GM23338 (cell line): ENCODE data around the gene C2CD3. TPM values are rescaled to one million over a fixed set of nuclear protein-coding genes. Genes with fewer than 3 reads are reported as not detected.

ENCODE experiments used
- ATAC-seq: fragments of 200-7000 bp; cut with Tn5 transposase; 3 replicates; pipeline ENCODE4 v1.9.1; 2020
- DNase-seq: peaks from one replicate; pipeline ENCODE4 v3.0.0-alpha.2; 2015; ENCODE audit warnings: low spot score
- H2AFZ ChIP-seq: fragments of 200-600 bp; sonication (generic); 2 replicates; pipeline ENCODE4 v1.8.0; 2016; ENCODE audit warnings: antibody characterized with exemption, mild to moderate bottlenecking, moderate library complexity
- H3F3A ChIP-seq: fragments of 200-600 bp; sonication (generic); replicated peaks from 2 replicates; pipeline ENCODE4 v1.8.0; 2017; ENCODE audit warnings: antibody characterized with exemption, mixed run types, low read depth
- H3K27ac ChIP-seq: fragments of 200-600 bp; sonication (generic); 2 replicates; pipeline ENCODE4 v1.6.1; 2016; ENCODE audit warnings: low read depth
- H3K27me3 ChIP-seq: fragments of 200-600 bp; sonication (generic); 2 replicates; pipeline ENCODE4 v1.8.0; 2016; ENCODE audit warnings: mild to moderate bottlenecking, mixed run types, moderate library complexity; ENCODE audit not compliant: insufficient read depth
- H3K36me3 ChIP-seq: fragments of 200-600 bp; sonication (generic); 2 replicates; pipeline ENCODE4 v1.8.0; 2016; ENCODE audit warnings: mild to moderate bottlenecking; ENCODE audit not compliant: insufficient read depth
- H3K4me1 ChIP-seq: fragments of 200-600 bp; sonication (generic); 2 replicates; pipeline ENCODE4 v1.8.0; 2016; ENCODE audit warnings: mild to moderate bottlenecking, moderate library complexity; ENCODE audit not compliant: insufficient read depth
- H3K4me2 ChIP-seq: fragments of 200-600 bp; sonication (generic); 2 replicates; pipeline ENCODE4 v1.7.1; 2017; ENCODE audit warnings: mixed run types
- H3K4me3 ChIP-seq: fragments of 200-600 bp; sonication (generic); 2 replicates; pipeline ENCODE4 v1.6.1; 2016; ENCODE audit warnings: mixed run types
- H3K79me2 ChIP-seq: fragments of 200-600 bp; sonication (generic); replicated peaks from 2 replicates; pipeline ENCODE4 v1.8.0; 2017; ENCODE audit warnings: mild to moderate bottlenecking; ENCODE audit not compliant: insufficient read depth
- H3K9me2 ChIP-seq: fragments of 200-600 bp; sonication (generic); 2 replicates; pipeline ENCODE4 v1.8.0; 2017; ENCODE audit not compliant: insufficient read depth
- H4K20me1 ChIP-seq: fragments of 200-600 bp; sonication (generic); replicated peaks from 2 replicates; pipeline ENCODE4 v1.8.0; 2017; ENCODE audit warnings: mild to moderate bottlenecking; ENCODE audit not compliant: insufficient read depth
- H3K27ac Mint-ChIP-seq: 2 replicates; pipeline ENCODE4 v1.8.0; 2020; ENCODE audit warnings: inconsistent platforms, mild to moderate bottlenecking, moderate library complexity, mixed read lengths
- H3K27me3 Mint-ChIP-seq: 3 replicates; pipeline ENCODE4 v1.8.0; 2022; ENCODE audit warnings: low read depth, mild to moderate bottlenecking, moderate library complexity, mixed read lengths, inconsistent platforms; ENCODE audit not compliant: insufficient read depth, poor library complexity
- H3K36me3 Mint-ChIP-seq: 3 replicates; pipeline ENCODE4 v1.8.0; 2021; ENCODE audit warnings: low read depth, mild to moderate bottlenecking, inconsistent platforms, moderate library complexity, mixed read lengths
- H3K4me1 Mint-ChIP-seq: 3 replicates; pipeline ENCODE4 v1.8.0; 2020; ENCODE audit warnings: mild to moderate bottlenecking, inconsistent platforms, mixed read lengths
- H3K4me3 Mint-ChIP-seq: 3 replicates; pipeline ENCODE4 v1.8.0; 2021; ENCODE audit warnings: moderate library complexity, mild to moderate bottlenecking, inconsistent platforms, mixed read lengths
- H3K9me3 Mint-ChIP-seq: 3 replicates; pipeline ENCODE4 v1.8.0; 2020; ENCODE audit warnings: moderate library complexity, mild to moderate bottlenecking, inconsistent platforms, mixed read lengths
- CREB1 ChIP-seq: fragments of 250-450 bp; sonication (Bioruptor Pico); IDR thresholded peaks from 2 replicates; pipeline ENCODE4 v1.5.0; 2020; ENCODE audit warnings: low read depth, mild to moderate bottlenecking, moderate library complexity
- CTCF ChIP-seq, 2 experiments: fragments of 200-600 bp in 1 of 2; sonication (generic) in 1 of 2; conservative IDR thresholded peaks; 2 replicates each; pipeline versions ENCODE4 v1.5.1 to v1.6.1; 2016 to 2017; ENCODE audit warnings: antibody characterized with exemption in 2 of 2, low read depth in 2 of 2, mild to moderate bottlenecking in 2 of 2, moderate library complexity in 1 of 2
- EZH2 ChIP-seq: fragments of 200-600 bp; sonication (generic); IDR thresholded peaks from one replicate; pipeline ENCODE4 v1.8.0; 2017; ENCODE audit warnings: antibody characterized with exemption, mild to moderate bottlenecking, low read depth; ENCODE audit not compliant: unreplicated experiment
- EZH2phosphoT487 ChIP-seq: fragments of 200-600 bp; sonication (generic); IDR thresholded peaks from one replicate; pipeline ENCODE4 v1.8.1; 2018; ENCODE audit warnings: antibody characterized with exemption; ENCODE audit not compliant: unreplicated experiment
- JUNB ChIP-seq: IDR thresholded peaks from one replicate; pipeline ENCODE4 v1.6.1; 2016; ENCODE audit warnings: antibody characterized with exemption; ENCODE audit not compliant: unreplicated experiment
- NANOG ChIP-seq: IDR thresholded peaks from 2 replicates; pipeline ENCODE4 v1.6.1; 2016; ENCODE audit warnings: antibody characterized with exemption, borderline replicate concordance
- POLR2AphosphoS5 ChIP-seq: IDR thresholded peaks from 2 replicates; pipeline ENCODE4 v1.6.1; 2016; ENCODE audit warnings: antibody characterized with exemption, low read depth
- REST ChIP-seq: IDR thresholded peaks from one replicate; pipeline ENCODE4 v1.6.1; 2018; ENCODE audit warnings: antibody characterized with exemption; ENCODE audit not compliant: unreplicated experiment
- STAT1 ChIP-seq: IDR thresholded peaks from one replicate; pipeline ENCODE4 v1.6.1; 2016; ENCODE audit warnings: antibody characterized with exemption; ENCODE audit not compliant: unreplicated experiment
- ZNF462 ChIP-seq: fragments of 250-450 bp; sonication (Bioruptor Pico); IDR thresholded peaks from 2 replicates; pipeline ENCODE4 v1.5.0; 2020; ENCODE audit warnings: mild to moderate bottlenecking, moderate library complexity
- polyA plus RNA-seq: library from polyadenylated mRNA; unstranded; fragments of >200 nt; fragmentation: Nextera tagmentation; extraction: Ambion mirVana; gene quantifications from 2 replicates; pipeline ENCODE4 v1.2.1, GENCODE V29; 2016
- total RNA-seq: library from RNA; depleted of rRNA; stranded (reverse); fragments of >200 nt; shearing (Covaris generic); gene quantifications from 2 replicates; pipeline ENCODE4 v1.2.3, GENCODE V29; 2014

The C2CD3 gene
- total and polyA plus RNA-seq, 2 experiments from 2014 or later: 15.5 to 29.5 TPM

GRCh38 chr11:74070723-74071492 is 99.9 kb downstream of the C2CD3 start (continued):
- TF ChIP-seq CTCF (conservative IDR thresholded peaks at IDR 0.05; ENCODE audit: low read depth in 2 of 2) (no peak), EZH2phosphoT487 (no peak)

GRCh38 chr11:74069146-74070046 is 101.4 kb downstream of the C2CD3 start:
- no peaks in the 10 kb centered on the region for H3K9me3 Mint-ChIP-seq
- no peaks in the 10 kb centered on the region for H4K20me1 ChIP-seq
- H3K36me3 Mint-ChIP-seq: peaks cover 9% of the 10 kb centered on the region; the same call in 1 of the 3 replicates
- H3K27ac Mint-ChIP-seq: no peak overlapping the region
- H3K4me3 Mint-ChIP-seq: no peak overlapping the region
- no peaks in the 10 kb centered on the region for H3K9me2 ChIP-seq
- H3K4me3 ChIP-seq: no peak overlapping the region
- H3K27ac ChIP-seq: no peak overlapping the region
- no peak overlapping the region for H3K4me2 ChIP-seq
- ATAC-seq (no peak), DNase-seq (no peak)
- no peaks in the 10 kb centered on the region for H3K27me3 Mint-ChIP-seq
- H3K27me3 ChIP-seq: no peaks in the 10 kb centered on the region
- no peak overlapping the region for H2AFZ ChIP-seq
- no peaks in the 10 kb centered on the region for H3K79me2 ChIP-seq
- H3F3A ChIP-seq: no peaks in the 10 kb centered on the region
- H3K36me3 ChIP-seq: 0 out of 2 replicates have a peak, but pooled peaks cover 5% of the 10 kb centered on the region
- no peaks in the 10 kb centered on the region for H3K4me1 ChIP-seq
- no peaks in the 10 kb centered on the region for H3K4me1 Mint-ChIP-seq
- TF ChIP-seq JUNB (no peak), NANOG (no peak), CREB1 (CRISPR knock-in tag) (no peak), POLR2AphosphoS5 (no peak), ZNF462 (CRISPR knock-in tag) (no peak), EZH2phosphoT487 (no peak), EZH2 (no peak), REST (no peak), STAT1 (no peak)
